NCI-H82 treated with DMSO at 0.1 percent for 48 hours (cell line): Measurements from ENCODE around the gene ZMAT5.

Experiments used
- DNase-seq: peaks from one replicate; lab custom pipeline; 2025; ENCODE audit not compliant: unreplicated experiment; lab: John Stamatoyannopoulos, UW

The ZMAT5 gene

DNA sequence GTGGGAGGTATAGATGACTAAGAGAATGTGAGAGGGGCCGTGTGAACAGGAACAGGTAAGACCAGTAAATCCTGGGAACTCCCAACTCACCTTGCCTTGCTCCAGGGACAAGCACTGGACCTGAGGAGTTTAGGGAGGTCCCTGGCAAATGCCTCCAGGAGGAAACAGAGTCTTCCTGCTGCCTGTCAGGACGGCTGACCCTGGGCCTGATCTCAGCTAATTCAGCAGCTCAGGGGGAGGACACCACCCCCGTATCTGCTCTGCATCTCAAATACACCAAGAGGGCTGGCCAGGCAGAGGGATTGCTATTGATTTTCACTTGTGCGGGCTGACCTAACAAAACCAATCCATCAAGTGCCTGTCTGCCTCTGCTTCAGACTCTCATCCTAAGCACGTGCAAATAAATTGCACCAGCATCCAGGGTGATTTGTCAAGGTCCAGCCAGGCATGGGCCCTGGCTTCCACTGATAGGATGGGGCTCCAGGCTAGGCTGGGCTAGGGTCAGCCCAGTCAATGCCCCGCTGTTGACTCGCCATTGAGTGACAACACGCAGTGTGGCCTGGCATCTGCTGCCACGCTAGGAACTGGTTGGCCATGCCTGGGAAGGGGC is 20.7 kb upstream of the ZMAT5 start:
- DNase-seq, result no peak

- DNase-seq, result no peak
Measured at GRCh38 chr22:29786031-29786430, 19.2 kb upstream of the ZMAT5 start.

- no peak for DNase-seq
Measured at GRCh38 chr22:29784451-29785361, 17.9 kb upstream of the ZMAT5 start.

DNA sequence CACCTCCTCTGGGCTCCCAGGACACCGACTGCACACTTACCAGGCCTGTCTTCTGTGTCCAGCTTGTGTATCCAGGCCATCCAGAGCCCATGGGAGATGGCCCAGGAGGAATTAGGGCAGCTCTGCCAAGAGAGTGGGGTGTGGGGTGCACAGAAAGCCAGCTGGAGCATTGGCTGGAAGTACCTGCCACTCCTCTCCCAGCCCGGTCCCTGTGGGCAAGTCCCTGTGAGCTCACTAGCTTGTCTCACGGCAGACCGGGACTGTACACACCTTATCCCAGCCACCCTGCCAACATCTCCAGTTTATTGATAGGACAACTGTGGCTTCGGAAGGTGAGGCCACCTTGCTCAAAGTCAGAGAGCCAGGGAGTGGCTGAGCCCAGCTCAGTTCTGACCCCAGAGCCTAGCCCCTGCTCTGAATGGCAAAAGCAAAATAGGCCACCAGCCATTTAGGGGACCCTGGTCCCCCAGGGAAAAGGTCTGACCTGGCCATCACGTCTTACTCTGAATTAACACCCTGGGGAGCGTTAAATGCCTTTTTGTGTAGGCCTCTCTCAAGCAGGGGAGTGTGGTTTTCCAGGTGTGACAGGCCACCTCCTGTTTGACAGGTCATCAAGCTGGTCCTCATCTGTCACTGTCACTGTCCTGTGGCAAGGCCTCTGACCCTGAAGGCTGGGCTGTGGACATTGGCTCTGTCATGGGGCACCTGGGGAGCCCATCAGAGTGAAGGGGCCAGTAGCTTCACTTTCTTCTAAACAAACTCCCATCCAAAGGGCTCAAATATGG is 15.4 kb upstream of the ZMAT5 start:
- DNase-seq, result no peak

DNA sequence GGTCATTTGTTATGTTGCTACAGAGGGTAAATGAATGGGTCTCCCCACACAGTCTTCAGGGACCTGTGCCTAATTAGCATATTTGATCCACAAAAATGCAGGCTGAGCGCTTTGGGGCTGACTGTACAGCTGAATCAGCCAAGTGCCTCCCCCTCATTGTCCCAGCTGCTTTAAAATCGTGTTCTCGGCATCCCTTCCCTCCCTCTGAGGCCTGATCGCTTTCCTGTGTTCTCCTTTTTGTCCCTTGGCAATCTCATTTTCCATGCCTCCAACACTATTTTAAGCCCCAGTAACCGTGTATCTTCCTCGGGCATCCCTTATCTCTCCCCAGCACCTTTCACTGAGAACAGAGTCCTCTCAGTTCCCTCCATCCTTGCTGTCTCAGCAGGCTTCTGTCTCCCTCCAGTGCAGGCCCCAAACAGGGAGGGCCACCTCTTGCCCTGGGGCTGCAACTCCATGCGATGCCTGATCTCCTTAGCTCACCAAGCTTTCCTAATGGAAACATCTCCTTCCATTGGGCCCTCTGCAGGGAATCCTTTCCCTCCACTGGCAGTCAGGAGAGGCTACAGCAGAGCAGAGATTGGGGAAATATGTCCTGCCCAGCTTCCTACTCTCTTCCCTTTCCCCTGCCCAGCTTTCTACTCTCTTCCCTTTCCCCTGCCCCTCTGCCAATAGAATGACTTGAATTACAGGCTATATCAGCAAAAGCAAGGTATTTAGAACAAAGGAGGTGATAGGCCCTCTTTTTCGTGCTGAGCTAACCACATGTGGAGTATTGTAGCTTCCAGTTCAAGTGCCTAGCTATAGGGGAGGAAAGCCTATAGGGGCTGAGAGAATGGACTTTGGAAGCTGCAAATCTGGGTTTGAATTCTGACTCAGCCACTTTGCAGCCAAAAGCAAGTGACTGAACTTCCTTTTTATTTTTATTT is 14.2 kb upstream of the ZMAT5 start:
- no peak for DNase-seq

DNA sequence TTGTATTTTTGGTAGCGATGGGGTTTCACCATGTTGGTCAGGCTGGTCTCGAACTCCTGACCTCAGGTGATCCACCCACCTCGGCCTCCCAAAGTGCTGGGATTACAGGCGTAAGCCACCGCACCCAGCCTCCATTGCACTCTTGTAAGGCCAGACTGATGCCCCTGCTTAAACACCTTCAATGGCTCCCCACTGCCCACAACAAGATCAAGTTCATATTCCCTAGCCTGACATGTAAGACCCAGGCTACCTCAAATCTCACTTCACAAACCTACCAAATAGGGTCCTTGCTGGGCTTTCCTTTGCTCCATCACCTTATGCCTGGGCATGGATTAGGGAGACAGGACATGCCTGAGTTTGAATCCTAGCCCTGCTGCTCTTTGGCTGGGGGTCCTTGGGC is 13.4 kb upstream of the ZMAT5 start:
- no peak for DNase-seq

DNA sequence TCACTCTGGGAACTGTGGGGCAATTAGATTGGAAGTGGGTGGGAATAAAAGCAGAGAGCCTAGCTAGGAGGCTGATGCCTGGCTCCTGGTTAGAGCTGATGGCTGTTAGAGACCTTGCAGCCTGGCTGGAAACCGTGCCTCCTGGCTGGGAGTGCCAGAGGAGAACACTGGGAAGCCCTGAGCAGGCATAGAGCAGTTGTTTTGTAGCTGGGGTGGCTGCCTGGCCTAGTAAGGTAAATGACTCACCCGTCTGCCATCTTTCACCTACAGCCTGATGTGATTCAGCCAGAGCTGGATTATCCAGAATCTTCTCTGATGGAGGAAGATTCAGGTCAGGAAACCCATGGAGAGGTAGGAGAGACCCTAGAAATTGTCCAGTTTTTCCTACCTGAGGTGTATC is 6.4 kb upstream of the ZMAT5 start:
- no peak for DNase-seq

DNA sequence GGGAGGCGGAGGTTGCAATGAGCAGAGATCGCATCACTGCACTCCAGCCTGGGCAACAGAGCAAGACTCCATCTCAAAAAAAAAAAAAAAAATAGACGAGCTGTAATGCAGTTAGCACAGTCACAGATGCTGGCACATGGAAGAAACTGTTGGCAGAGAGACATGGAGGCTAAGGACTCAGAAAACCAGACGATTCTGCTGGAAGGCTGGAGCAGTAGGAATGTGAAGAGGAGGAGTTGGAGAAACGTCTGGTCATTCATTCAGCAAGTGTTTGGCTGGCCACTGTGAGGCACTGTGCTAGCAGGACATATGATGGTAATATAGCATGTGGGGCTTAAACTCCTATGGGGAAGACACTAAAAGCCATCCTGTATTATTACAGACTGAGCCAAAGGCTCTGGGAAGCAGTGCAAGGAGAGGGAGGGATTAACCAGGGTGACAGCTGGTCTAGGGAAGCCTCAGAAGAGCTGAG is 5.4 kb upstream of the ZMAT5 start:
- peak; percentile 98 for DNase-seq

DNA sequence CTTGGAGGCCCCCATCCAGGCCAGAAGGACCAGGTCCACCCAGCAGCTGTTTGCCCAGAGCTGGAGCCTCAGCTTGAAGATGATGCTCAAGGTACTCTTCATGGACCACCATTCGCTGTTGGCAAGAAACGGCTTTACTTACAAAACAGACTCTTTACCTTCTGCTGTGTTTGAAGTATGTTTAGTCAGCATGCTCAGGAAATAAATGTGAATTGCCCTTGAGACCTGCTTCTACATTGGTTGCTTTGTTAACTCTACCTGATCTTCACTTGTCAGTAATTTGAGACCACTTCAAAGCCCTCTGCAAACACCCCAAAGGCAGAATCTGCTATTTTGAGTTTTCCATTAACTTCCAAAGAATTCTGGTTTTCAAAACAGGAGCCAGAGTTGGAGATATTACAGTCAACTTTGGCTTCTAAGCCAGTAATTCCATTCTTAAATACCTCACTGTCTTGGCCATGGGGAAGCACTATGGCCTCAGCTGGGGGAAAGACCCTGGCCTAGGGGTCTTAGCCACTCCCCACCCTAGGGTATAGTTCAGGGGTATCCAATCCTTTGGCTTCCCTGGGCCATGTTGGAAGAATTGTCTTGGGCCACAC is 3.0 kb upstream of the ZMAT5 start:
- no peak for DNase-seq

DNA sequence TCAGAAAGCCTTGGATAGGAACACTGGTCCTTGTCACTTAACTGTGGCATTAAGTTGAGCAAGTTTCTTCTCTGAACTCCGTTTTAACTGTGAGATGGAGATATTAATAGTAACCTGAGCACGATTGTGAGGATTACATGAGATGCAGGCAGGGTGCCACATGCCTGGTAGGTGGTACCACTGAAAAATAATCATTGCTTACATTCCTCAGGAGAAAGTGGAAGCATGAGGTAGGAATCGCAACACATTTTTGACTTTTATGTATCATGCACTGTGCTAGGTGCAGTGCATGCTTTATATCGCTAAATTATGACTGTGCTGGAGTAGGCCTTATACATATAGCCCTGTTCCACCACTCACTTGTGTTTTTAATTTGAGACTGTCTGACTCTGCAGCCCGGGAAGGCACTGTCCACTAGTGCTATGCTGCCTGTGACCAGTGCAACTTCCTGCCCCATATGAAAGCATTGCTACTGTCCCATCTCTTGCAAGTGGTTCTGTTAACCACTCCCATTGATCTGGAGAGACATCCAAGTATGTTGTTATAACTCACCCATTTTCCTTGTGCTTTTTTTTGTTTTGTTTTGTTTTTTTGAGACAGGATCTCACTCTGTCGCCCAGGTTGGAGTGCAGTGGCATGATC is 1.4 kb upstream of the ZMAT5 start:
- DNase-seq, result no peak

GRCh38 chr22:29767171-29768051 is 604 bp upstream of the ZMAT5 start, which contains the start of gene UQCR10:
TSS of gene UQCR10 (plus strand) at chr22:29767369. CDS start at chr22:29767399, 30 bp downstream.
- DNase-seq, result peak; percentile 82

- no peak for DNase-seq
Measured at GRCh38 chr22:29765905-29766631, 739 bp downstream of the ZMAT5 start.

- DNase-seq, result no peak
Measured at GRCh38 chr22:29762263-29762662, 4.5 kb downstream of the ZMAT5 start.

DNA sequence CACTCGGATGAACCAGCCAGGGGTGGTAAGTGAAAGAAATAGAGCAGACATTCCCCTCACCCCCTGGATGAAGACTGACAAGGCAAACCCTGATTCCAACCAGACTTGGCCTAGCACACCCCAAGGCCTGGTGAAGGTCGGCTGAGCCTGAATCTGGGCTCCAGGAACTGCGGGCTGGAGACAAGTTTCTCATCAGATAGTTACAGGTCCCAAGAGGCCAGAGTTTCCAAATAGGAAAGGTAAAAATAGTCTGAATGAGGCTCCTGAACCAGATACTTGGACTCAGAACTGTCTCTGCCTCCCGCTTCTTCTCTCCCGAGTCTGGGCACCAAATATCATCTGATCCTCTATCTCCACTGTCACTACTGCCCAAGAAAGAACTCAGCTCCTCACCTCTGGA is 7.8 kb downstream of the ZMAT5 start:
- no peak for DNase-seq

DNA sequence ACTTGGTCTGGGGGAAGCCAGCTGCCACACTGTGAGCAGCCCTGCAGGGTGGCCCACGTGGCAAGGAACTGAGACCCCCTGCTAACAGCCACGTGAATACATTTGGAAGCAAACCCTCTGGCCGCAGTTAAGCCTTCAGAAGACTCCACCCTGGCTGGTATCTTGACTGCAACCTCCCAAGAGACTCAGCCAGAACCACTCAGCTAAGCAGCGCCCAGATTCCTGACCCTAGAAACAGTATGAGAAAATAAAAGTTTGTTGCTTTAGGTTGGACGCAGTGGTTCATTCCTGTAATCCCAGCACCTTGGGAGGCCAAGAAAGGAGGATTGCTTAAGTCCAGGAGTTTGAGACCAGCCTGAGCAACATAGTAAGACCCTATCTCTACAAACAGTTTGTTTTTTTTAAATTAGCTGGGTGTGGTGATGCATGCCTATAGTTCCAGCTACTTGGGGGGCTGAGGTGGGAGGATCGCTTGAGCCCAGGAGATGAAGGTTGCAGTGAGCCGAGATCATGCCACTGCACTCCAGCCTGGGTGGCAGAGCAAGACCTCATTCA is 8.7 kb downstream of the ZMAT5 start:
- no peak for DNase-seq

DNA sequence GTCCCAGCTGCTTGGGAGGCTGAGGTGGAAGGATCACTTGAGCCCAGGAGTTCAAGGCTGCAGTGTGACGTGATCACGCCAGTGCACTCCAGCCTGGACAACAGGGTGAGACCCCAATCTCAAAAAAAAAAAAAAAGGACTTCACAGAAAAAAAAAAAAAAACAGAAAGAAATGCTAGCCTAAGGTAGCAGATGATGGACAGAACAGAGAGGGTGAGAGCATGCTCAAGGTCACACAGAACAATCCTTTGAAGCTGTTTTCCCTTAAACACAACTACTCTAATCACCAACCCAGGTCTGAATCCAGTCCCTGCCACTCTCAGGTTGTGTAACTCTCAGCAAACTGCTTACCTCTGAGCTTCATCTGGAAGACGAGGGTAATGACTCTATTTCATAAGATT is 9.7 kb downstream of the ZMAT5 start:
- DNase-seq, result no peak

DNA sequence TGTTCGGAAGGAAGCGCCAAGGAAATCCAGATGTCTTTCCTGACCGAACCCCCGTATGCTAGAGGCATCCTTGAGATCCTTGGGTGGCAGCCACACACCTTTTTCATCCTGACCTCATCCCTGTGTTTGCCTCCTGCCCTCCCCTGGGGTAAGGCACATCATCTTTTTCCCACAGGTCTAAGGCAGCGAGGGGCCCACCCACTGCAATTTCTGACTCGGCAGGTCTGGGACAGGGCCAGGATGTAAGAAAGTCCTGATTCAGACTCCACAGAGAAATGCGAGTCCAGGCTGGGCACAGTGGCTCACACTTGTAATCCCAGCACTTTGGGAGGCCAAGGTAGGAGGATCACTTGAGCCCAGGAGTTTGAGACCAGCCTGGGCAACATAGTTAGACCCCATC is 10.5 kb downstream of the ZMAT5 start:
- DNase-seq, result no peak

DNA sequence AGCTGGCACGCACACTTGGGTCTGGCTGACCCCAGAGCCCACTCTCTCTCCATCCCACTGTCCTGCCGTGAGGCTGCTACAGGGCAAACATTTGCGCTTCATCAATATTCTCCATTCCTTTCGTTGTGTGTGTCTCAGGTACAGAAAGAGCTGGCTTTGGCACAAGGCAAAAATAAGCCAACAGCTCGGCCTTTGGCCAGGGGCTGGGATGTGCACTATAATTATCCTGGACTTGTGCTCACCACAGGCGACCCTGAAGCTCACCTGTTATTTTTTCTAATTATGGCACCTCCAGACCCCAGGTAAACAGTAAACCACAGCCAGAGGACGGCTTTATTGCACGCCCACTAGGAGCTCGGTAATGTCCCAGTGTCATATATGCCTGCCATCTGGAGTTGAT is 10.9 kb downstream of the ZMAT5 start:
- DNase-seq, result no peak
